Urothelium cell line (cell line): ENCODE data around the gene CCDC169.
"Not testable (repeated sequence)": the region's sequence is repeated elsewhere in the genome, so short reads cannot be mapped to it uniquely, and the experiment has no call there.

Source experiments
- DNase-seq: peaks from one replicate; pipeline ENCODE4 v3.0.0; 2011; ENCODE audit warnings: low spot score, mixed read lengths
- FAIRE-seq: peaks from 2 replicates; lab custom pipeline; 2011; peaks lifted over from hg19 to GRCh38; lab: Jason Lieb, UNC

CCDC169 gene

DNA sequence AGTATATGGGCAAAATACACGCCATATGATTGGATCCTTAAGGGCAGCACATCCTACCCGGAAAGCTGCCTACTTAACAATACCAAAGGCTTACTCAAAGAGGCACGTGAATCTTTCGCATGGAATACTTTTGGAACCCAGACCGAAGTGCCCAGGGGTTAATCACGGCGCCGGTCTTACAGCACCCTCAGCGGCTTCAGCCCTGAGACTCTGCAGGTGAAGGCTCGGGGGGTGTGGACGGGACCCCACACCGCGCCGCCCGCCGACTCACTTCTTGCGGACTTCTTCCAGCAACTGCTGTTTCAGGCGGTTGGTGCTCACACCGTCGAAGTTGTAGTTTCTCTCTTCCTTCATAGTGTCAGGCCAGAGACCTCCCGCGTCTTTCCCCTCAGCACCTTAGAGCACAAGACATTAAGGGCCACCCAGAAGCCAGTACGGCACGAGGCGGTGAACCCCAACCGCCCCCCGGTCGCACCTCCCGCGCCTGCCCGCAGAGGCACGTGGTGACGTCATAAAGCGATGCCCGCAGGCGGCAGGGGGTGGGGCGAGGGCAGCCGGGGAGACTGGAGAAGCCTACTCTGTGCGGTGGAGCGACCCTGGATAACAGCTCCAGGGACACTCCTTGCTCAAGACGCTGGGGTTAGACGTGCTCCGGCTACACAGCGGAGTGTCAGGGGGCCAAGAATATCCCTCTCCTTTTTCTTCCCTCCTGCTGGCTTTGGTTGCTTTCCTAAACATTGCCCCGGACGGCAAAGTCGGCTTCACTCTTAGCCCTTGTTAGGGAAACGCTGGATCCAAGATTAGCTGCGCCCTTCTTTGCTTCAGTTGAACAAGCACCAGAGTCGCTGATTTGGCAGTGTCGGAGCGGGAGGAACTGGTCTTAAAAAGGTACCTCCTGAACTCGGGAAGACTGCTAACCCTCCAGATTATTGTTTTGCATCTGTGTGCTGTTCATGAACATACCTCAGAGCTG lies at the start of gene CCDC169:
Gene CCDC169, minus strand, starts transcription at position 449 of the 973 bp plus-strand sequence. Its CDS starts 95 bp downstream, at position 354.
- FAIRE-seq, result no peak
- peak; percentile 80 for DNase-seq

DNA sequence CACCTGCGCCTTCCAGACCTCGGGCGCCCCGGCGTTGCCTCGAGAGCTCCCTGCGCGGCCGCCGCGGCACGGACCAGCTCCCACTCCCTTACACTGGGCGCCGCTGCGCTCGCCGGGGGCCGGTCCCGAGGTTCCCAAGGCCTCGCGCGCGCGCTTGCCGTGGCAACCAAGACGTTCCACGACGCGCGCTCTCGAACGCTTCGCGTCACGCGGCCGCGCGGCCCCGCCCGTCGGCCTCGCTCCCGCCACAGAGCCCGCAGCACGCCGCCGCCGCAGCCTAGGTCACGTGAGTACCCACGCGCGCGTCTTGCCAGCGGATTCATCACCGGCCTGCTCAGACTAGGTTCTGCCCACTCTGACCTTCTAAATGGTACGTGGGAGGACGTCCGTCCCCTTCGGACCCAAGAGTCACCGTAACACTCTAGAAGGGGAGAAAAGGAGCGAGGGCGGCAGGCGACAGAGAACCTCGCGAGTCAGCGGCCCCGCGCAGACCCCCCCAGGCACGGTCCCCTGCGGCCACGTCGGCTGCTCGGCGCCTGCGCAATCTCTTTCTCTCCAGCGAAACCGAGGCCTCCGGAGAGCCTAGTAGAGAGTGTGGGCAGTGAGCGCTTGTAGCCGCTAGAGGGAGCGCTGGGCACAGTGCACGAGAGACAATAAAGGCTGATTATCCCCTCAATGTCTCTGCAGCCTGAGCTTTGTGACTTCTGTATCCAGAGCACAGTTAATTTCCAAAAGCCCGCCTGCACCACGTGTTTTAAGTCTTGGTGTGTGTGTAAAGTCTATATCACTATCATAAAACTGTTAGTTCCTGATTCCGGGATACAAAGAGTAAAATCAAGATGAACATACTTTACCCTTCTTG lies 48.8 kb upstream of the CCDC169 start, which contains the start of gene SPART:
Gene SPART, minus strand, starts transcription at position 173 of the 862 bp plus-strand sequence. CDS start 10,564 bp downstream, outside the sequence.
- DNase-seq (peak; percentile 88), FAIRE-seq (no peak)

DNA sequence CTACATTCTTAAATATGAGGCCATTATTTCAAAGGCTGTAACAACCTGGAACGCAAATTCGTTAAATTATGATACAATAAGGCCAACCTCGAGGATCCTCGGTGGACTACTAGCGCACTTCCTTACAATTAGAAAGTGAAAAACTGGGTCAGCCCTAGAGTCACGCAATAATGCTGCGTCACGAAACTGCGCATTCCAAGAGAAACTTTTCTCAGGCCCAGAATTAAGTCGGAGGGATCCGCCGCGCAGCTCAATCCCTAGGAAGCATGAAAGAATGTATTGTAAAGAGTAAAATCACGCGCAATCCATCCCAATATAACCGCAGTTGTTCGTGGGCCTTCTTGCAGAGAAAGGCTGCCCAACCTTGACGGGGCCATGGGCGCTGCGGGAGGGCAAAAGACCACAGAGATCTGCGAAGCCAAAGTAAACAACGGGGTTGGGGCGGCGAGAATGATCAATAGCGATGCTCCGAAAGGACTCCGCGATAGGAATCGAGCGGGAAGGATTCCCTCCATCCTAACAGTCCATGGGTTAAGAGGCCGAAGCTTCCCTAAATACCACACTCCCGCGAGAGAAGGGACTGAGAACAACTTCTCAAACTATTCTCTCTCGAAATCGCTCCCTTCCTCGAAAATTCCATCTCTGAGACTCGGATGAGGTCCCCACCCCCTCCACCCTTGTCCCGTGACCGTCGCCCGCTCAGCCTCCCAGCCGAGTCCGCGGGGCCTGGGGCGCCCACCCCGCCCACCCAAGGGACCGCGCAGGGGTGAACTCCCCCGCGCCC lies 48.0 kb upstream of the CCDC169 start:
- DNase-seq (peak; percentile 26), FAIRE-seq (no peak)

DNA sequence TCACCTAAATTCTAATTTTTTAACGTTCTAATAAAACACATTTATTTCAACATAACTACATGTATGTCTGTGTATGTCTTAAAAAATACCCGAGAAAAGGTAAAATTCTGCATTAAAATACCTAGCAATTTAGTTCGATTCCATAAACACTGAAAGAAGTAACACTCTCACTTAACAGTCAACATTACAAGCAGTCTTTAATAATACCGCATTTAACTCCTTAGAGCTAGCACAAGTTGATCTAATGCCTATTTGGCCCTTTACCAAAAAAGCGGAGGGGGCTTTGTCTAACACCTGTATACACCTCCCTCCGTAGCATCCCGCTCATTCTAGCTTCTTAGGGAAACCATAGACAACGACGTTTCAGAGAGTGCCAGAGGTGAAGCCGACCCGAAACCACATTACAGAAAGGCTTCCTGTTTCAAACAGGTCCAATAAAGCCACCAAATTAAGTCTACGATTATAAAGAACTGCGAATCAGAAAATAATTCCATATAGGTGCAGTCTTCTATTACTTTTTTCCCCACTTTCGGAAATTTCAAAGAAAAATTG lies 47.3 kb upstream of the CCDC169 start:
- FAIRE-seq, result no peak
- no peak for DNase-seq

DNA sequence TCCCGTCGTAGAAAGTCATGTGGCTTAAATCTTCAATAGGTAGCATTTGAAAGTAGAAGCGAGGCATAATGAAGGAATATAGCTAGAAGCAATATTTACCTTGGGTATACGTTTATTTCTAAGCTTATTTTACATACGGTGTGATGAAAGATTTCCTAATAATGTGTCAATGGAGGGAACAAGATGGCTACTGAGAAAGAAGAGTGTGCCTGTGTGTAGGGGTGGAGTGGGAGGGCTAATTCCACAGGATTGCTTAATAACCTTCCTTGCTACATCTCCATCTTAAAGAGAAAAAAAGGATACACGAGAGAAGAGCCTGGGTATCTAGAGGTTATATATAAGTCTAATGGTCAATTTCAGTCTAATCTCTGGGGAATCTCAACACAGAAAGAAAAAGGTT lies 46.6 kb upstream of the CCDC169 start:
- DNase-seq (no peak), FAIRE-seq (no peak)

DNA sequence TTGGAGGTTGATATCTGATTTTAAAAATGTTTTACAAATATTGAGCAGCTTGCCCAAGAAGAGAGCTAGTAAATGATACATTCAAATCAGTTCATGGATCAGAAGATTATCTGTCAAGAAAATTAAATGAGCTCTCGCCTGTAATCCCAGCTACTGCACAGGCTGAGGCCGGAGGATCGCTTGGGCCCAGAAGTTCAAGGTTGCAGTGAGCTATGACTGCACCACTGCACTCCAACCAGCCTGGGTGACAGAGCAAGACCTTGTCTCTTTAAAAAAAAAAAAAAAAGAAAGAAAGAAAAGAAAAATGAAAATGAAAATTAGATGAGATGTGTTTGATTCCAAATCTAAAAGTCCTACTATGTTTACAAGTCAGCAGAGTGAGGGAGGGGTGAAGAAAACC lies 46.2 kb upstream of the CCDC169 start:
- FAIRE-seq (no peak), DNase-seq (no peak)

DNA sequence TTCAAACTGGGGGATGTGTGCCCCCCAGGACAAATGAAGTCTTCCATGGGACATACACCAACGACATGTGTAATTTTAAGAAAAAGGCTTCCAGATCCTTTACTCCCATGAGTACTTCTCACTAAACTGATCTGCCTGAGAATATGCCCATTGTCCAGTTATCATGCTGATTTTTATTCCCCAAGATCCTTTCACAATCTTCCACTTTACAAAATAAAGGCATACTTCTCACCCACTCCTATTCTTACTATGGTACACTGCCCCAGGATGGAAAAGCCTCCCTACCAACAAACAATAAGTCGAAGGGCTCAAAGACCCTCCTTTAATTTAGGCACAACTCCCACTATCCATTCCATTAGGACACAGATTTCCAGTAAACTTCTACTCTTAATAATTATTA lies 45.1 kb upstream of the CCDC169 start:
- DNase-seq (no peak), FAIRE-seq (no peak)

DNA sequence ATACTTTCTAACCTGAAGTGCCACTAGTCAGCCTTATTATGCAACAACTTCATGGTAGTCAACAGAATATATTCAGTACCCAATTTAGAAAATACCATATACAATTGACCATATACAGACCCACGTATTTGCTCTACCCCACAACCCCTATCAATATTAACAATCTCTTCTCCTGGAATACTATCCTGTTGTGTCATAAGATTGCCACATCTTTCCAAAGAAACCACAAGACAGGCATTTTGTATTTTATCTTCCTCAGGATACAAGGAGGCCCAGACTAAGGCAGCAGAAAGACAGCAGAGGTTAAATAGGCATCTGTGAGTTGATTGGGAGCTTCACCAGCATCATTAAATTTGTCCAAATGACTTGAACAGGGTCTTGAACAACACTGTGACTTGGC lies 44.1 kb upstream of the CCDC169 start:
- FAIRE-seq, result no peak
- no peak for DNase-seq

DNA sequence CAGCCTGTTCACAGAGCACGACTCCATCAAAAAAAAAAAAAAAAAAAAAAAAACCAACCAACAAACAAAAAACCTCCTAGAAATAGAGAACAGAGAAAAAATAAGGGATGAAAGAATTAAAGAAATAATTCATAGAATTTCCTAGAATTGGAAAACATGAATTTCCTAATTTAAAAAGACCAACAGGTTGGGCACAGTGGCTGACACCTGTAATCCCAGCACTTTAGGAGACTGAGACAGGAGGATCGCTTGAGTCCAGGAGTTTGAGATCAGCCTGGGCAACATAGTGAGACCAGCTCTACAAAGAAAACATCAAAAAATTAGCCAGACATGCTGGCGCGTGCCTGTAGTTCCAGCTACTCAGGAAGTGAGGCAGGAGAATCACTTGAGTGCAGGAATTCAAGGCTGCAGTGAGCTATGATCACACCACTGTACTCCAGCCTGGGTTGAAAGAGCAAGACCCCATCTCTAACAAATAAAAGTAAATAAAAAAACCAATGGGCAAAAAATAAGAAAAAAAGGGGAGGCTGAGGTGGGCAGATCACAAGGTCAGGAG lies 42.1 kb upstream of the CCDC169 start:
- no peak for DNase-seq
- no peak for FAIRE-seq

DNA sequence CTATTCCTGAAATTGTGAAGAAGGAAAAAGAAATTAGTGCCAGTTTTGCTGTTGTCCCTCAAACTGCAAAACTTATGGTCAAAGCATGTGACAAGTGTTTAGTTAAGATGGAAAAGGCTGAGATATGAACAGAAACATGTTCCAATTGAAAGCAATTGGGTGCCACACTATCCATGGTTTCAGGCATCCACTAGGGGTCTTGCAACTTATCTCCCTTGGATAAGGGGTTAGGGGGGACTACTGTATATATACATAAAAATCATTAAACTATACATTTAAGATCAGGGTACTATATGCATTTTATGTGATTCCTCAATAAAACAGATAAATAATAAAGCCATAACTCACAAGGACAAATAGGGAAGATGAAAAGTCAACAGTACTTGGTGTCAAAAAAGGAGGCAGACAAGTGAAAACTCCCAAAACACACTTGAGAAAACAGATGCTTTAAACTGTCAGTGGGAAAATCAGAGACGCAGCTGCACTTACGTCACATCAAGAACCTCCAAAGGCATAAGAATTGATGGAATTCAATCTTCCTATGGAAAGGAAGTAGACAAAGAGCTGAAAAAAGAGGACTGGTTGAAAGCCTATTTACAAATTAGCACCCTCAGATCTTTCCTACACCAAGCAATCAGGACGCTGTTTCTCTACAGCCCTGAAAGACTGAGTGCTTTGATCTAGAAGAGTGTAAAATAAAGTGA lies 40.5 kb upstream of the CCDC169 start:
- DNase-seq (no peak), FAIRE-seq (no peak)

DNA sequence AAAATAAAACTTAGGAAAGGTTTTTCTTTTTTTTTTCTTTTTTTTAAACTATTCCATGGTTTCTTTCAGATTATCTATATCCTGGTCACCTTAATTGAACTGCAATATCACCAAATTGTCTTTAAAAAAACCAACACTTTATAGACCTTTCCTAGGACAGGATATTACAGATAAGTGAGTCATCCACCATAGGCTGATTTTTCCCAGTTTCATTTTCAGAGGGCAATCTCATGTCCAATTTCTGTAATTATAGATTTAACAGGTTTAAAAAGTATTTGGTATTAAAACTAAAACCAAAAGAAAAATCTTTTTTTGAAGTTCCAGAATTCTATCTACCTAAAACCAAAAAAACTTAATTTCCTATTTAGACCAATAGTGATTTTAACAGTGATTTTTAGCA lies 35.4 kb upstream of the CCDC169 start:
- DNase-seq, result peak; percentile 4
- no peak for FAIRE-seq

DNA sequence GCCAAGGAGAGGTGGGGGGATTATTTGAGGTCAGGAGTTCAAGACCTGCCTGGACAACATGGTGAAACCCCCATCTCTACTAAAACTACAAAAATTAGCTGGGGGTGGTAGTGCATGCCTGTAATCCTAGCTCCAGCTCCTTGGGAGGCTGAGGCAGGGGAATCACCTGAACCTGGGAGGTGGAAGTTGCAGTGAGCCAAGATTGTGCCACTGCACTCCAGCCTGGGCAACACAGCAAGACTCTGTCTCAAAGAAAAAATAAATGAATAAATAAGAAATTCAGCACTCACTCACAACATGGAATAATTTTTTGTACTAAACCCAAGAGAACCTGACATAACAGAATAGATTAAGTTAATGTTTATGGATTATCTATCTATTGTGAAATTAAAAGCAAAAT lies 34.6 kb upstream of the CCDC169 start:
- DNase-seq, FAIRE-seq: not testable (repeated sequence)

DNA sequence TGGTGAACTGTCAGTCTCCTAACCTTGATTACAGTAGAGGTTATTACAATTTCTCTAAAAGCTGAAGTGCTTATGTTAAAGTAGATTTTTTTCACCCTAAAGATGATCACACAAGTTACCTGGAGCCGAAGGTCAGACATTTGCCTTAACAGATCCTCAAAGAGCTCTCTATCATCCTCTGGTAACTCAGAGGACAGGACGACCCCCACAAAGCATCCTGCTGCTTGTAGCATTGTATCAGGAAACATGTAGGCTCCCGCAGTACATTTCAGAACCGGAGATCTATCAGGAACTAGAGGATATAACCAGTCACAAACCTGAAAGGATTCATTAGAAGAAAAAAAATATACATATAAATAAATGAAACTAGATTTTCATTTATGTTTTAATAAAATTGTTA lies 33.7 kb upstream of the CCDC169 start:
- no peak for FAIRE-seq
- no peak for DNase-seq

DNA sequence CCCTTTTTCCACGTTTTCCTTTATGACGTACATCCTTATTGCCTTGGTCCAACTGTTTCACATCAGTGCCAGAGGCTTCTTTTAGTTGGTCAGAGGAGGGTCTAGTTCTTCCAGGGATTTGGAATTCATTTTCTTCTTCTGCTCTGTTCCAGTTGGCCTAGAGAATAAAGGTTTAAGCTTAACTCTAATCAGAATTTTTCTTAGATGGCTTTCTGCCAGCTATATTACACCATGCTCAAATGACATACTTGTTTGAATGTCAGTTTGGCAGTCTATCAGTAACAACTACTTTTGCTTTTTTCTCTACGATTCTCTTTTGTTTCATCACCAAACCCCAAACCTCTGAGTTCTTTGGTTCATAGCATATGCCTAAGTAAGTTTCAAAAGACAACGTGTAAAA lies 31.7 kb upstream of the CCDC169 start:
- FAIRE-seq, result no peak
- no peak for DNase-seq

DNA sequence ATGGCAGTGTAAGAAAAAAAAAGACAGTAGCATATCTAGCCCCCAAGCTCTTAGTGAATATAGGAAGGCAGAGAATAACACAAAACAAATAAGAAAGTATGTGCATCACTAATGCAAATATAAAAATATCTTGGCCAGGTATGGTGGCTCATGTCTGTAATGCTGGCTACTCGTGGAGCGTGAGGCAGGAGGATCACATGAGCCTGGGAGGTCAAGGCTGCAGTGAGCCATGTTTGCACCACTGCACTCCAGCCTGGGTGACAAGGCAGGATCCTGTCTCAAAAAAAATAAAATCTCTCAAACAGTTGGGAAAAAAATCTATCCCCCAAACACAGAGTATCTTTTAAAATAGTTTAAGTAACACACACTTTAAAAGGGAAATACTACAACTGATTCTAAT lies 31.2 kb upstream of the CCDC169 start:
- DNase-seq (no peak), FAIRE-seq (no peak)

DNA sequence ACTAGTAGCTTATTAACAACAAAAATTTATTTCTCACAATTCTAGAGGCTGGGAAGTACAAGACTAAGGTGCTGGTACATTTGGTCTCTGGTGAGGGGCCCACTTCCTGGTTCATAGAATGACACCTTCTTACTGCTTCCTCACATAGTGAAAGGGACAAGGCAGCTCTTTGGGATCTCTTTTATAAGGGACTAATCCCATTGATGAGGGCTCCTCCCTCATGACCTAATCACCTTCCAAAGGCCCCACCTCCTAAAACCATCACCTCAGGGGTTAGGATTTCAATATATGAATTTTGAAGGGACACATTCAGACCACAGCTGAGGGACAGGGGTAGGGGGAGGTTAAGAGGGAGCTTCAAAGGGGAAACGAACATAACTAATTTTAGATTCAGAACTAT lies 28.3 kb upstream of the CCDC169 start:
- no peak for FAIRE-seq

DNA sequence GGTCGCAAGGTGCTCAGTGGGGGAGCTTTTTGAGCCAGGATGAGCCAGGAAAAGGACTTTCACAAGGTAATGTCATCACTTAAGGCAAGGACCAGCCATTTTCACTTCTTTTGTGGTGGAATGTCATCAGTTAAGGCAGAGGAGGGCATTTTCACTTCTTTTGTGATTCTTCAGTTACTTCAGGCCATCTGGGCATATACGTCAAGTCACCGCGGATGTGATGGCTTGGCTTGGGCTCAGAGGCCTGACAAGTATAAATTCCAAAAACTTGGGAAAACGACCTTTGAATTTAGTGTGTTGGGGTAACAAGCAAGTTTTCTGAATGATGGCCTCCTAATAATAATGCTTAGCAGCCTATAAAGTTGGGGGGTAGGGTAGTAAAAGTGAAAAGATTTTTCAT lies 27.3 kb upstream of the CCDC169 start:
- FAIRE-seq, DNase-seq: not testable (repeated sequence)

More for the DNA sequence above, 28.3 kb upstream of the CCDC169 start:
- no peak for DNase-seq

DNA sequence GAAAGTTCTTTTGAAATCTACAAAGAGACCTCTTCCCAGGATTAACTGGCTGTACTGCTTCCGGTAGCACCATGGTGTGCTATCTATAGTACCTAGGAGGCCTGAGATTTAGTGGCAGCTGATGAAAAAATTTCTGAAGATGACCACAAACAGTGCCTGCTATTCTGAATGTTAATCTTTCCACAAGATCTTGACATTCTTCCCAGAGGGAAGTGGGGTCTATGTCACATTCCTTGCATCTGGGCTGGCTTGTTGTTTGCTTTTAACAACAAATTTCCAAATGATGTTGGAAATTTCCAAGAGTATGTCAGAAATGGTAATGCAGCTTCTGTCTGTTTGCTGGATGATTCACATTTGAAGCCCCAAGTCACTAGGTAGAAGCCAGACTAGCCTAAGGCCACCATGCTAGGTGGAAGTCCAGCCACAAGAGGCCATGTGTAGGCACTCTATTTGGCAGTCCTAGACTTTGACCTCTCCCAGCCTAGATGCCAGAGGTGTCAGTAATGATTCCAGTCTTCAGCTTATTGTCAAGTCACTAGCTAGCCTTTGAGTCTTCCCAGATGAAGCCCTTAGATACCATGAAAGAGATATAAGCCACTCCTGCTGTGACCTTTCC lies 26.4 kb upstream of the CCDC169 start:
- FAIRE-seq (no peak), DNase-seq (no peak)

DNA sequence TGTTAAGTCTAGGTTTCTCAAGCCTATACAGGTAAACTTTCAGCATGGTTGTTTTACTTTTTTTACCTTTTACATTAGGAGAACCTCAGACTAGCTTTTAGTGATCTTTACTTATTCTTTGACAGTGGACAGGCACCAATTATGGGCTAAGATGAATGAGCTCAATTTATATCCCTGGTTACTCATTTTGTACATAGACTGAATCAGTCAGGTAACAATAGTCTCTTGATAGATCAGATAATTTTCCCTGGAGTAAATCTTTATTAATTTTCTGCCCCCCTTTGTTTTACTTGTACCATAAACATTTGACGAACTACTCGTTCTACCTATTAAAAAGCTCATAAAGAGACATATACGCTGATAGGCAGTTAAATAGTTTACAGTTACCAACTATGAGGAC lies 25.8 kb upstream of the CCDC169 start:
- no peak for FAIRE-seq
- no peak for DNase-seq
